Panc1 (cell line): ENCODE data around the gene LYRM1. TPM values are rescaled to one million over a fixed set of nuclear protein-coding genes. Genes with fewer than 3 reads are reported as not detected.

ENCODE experiments used
- ATAC-seq: fragments of 200-7000 bp; cut with Tn5 transposase; 2 replicates; pipeline ENCODE4 v1.9.1; 2020; ENCODE audit warnings: mild to moderate bottlenecking, moderate library complexity
- BruUV-seq: library from RNA; stranded (reverse); fragments of 400-500 nt; replicated peaks from 2 replicates; lab custom pipeline; 2021; lab: Mats Ljungman, UMichigan
- CTCF ChIA-PET: fragments of 300-600 bp; sonication (Branson Sonifier 250); formaldehyde crosslinking; loops from one replicate; lab custom pipeline; 2022; ENCODE audit warnings: antibody characterized with exemption; lab: Charles Lee
- POLR2A ChIA-PET: fragments of 300-600 bp; sonication (Branson Sonifier 250); formaldehyde crosslinking; loops from one replicate; lab custom pipeline; 2022; ENCODE audit warnings: antibody characterized with exemption; lab: Charles Lee
- DNase-seq: peaks from one replicate; pipeline ENCODE4 v3.0.0-alpha.2; 2010; ENCODE audit warnings: low read depth, low spot score
- H3K27ac ChIP-seq: 2 replicates; pipeline ENCODE4 v1.5.1; 2011; ENCODE audit warnings: mild to moderate bottlenecking, low read length, inconsistent platforms
- H3K27me3 ChIP-seq: fragments of 200-500 bp; sonication (Bioruptor generic); 2 replicates; pipeline ENCODE4 v1.6.0; 2014; ENCODE audit warnings: low read length, inconsistent platforms; ENCODE audit not compliant: control insufficient read depth, insufficient read depth
- H3K36me3 ChIP-seq: fragments of 200-500 bp; sonication (Bioruptor generic); 2 replicates; pipeline ENCODE4 v1.5.1; 2014; ENCODE audit warnings: inconsistent platforms, mild to moderate bottlenecking, low read length, moderate library complexity; ENCODE audit not compliant: control insufficient read depth, insufficient read depth
- H3K4me1 ChIP-seq: 2 replicates; pipeline ENCODE4 v1.5.1; 2011; ENCODE audit warnings: inconsistent platforms, mild to moderate bottlenecking, low read length, moderate library complexity; ENCODE audit not compliant: control insufficient read depth, insufficient read depth
- H3K4me3 ChIP-seq, 2 experiments: 2 replicates each; pipeline ENCODE4 v1.5.1; 2011 to 2012; ENCODE audit warnings: low read depth in 2 of 2, low read length in 2 of 2, mild to moderate bottlenecking in 2 of 2, inconsistent platforms in 1 of 2, moderate library complexity in 1 of 2
- H3K9me3 ChIP-seq: fragments of 200-500 bp; sonication (Bioruptor generic); 2 replicates; pipeline ENCODE4 v1.5.1; 2014; ENCODE audit warnings: low read depth, mild to moderate bottlenecking, inconsistent platforms, low read length, moderate library complexity; ENCODE audit not compliant: control insufficient read depth, insufficient read depth
- CTCF ChIP-seq: fragments of 450-650 bp; IDR thresholded peaks from 2 replicates; pipeline ENCODE4 v1.5.1; 2017; ENCODE audit warnings: mild to moderate bottlenecking
- POLR2AphosphoS5 ChIP-seq: IDR thresholded peaks from 2 replicates; pipeline ENCODE4 v1.6.1; 2012; ENCODE audit warnings: mild to moderate bottlenecking, low read depth, low read length, moderate library complexity
- REST ChIP-seq, 2 experiments: IDR thresholded peaks; 2 replicates each; pipeline ENCODE4 v1.6.1; 2011 to 2012; ENCODE audit warnings: low read depth in 2 of 2, control low read depth in 1 of 2, low read length in 1 of 2, mild to moderate bottlenecking in 1 of 2, moderate library complexity in 1 of 2; ENCODE audit not compliant: insufficient read depth in 1 of 2
- SIN3A ChIP-seq: IDR thresholded peaks from 2 replicates; pipeline ENCODE4 v1.6.1; 2012; ENCODE audit warnings: low read depth, mild to moderate bottlenecking, low read length, moderate library complexity, borderline replicate concordance; ENCODE audit not compliant: insufficient read depth
- TCF7L2 ChIP-seq: IDR thresholded peaks from 2 replicates; pipeline ENCODE4 v1.6.1; 2011; ENCODE audit warnings: mild to moderate bottlenecking, low read depth, low read length, inconsistent platforms
- in situ Hi-C: cut with HindIII; loops from 2 replicates; pipeline ENCODE4 v1.10.0; 2016; ENCODE audit warnings: low sequenced_read_pairs, low pct_unique_long_range_greater_than_20kb
- intact Hi-C: fragments of 100-400 bp; cut with micrococcal nuclease; formaldehyde crosslinking; loops from one replicate; pipeline ENCODE4 v1.10.0; 2022; ENCODE audit not compliant: unreplicated experiment
- total RNA-seq: library from RNA; stranded (reverse); gene quantifications from one replicate; pipeline ENCODE4 v1.2.1, GENCODE V29; 2021; ENCODE audit not compliant: unreplicated experiment

The LYRM1 gene
- total RNA-seq, 1 experiment from 2014 or later, result 30.7 TPM

DNA sequence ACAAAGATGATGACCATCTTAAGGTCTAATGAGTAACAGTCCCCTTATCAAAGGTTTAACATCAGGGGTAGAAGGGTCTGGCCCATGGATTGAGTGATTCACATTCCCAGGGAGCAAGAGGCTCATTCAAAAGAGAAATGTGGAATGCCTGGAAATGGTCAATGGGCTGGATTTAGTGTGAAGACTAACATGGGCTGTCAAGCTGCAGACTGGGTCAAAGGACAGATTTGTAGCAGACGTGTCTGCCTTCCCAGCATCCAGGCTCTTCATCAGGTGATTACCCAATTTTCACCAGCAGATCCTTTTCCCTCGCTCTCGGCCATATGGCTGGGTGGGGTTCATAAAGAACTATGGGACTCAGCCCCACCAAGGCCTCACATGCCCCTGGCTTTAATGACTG is 27.2 kb upstream of the LYRM1 start:
- BruUV-seq, result no TSS peak
- intact Hi-C loops, result no loop called here
- Histone ChIP-seq H3K27me3 (no peaks in the 10 kb centered on the region), H3K4me3 (no peak overlapping the region), H3K36me3 (no peaks in the 10 kb centered on the region), H3K9me3 (no peaks in the 10 kb centered on the region), H3K4me1 (peaks cover 14% of the 10 kb centered on the region; the same call in 1 of the 2 replicates), H3K27ac (no peak overlapping the region)
- in situ Hi-C loops, result no loop called here
- ChIA-PET POLR2A (no interaction called here), CTCF (no interaction called here)
- TF ChIP-seq SIN3A (no peak), TCF7L2 (no peak), REST (IDR thresholded peaks at IDR 0.05; ENCODE audit: insufficient read depth in 1 of 2, low read depth in 2 of 2, low read length in 1 of 2) (no peak), POLR2AphosphoS5 (no peak), CTCF (no peak)
- no peak for DNase-seq
- no peak for ATAC-seq

- ATAC-seq (no peak), DNase-seq (no peak)
- no peak overlapping the region for H3K27ac ChIP-seq
- H3K4me1 ChIP-seq, result peaks cover 13% of the 10 kb centered on the region
- in situ Hi-C loops (no loop called here), intact Hi-C loops (no loop called here)
- CTCF ChIA-PET, result interaction anchor here (0.8 kb wide), 1 partner anchor 210 kb away, joined by 10 read pairs; no protein-coding TSS in a partner anchor
- BruUV-seq, result no TSS peak
- H3K27me3 ChIP-seq, result no peaks in the 10 kb centered on the region
- POLR2A ChIA-PET, result interaction anchor here (0.7 kb wide), 1 partner anchor 258 kb away, joined by 7 read pairs; no protein-coding TSS in a partner anchor
- no peak overlapping the region for H3K4me3 ChIP-seq
- TF ChIP-seq POLR2AphosphoS5, result no peak
- no peaks in the 10 kb centered on the region for H3K9me3 ChIP-seq
- no peaks in the 10 kb centered on the region for H3K36me3 ChIP-seq
Measured at GRCh38 chr16:20874088-20874581, 26.4 kb upstream of the LYRM1 start.

- H3K4me1 ChIP-seq, result peaks cover 19% of the 10 kb centered on the region
- POLR2A ChIA-PET, result no interaction called here
- no peak for DNase-seq
- H3K9me3 ChIP-seq, result no peaks in the 10 kb centered on the region
- H3K4me3 ChIP-seq, result no peak overlapping the region
- in situ Hi-C loops, result no loop called here
- no peaks in the 10 kb centered on the region for H3K36me3 ChIP-seq
- no TSS peak for BruUV-seq
- intact Hi-C loops, result no loop called here
- TF ChIP-seq SIN3A, result no peak
- TF ChIP-seq CTCF, result no peak
- no peak for TF ChIP-seq REST (IDR thresholded peaks at IDR 0.05; ENCODE audit: insufficient read depth in 1 of 2, low read depth in 2 of 2, low read length in 1 of 2)
- TF ChIP-seq TCF7L2, result no peak
- no peak for TF ChIP-seq POLR2AphosphoS5
- H3K27ac ChIP-seq, result no peak overlapping the region
- CTCF ChIA-PET, result no interaction called here
- H3K27me3 ChIP-seq, result no peaks in the 10 kb centered on the region
- no peak; the same call in 1 of the 2 replicates for ATAC-seq
Measured at GRCh38 chr16:20875355-20875650, 25.3 kb upstream of the LYRM1 start.
